DMS79 (cell line): Measurements from ENCODE around the gene SMNDC1.
A peak's percentile ranks its signal among the peaks of the same experiment; 100 is the strongest.

Experiments used
- DNase-seq: peaks from one replicate; lab custom pipeline; 2025; lab: John Stamatoyannopoulos, UW

Gene SMNDC1

GRCh38 chr10:110327262-110327914, 22.7 kb upstream of the SMNDC1 start:
- no peak for DNase-seq

- DNase-seq: no peak
Observed at GRCh38 chr10:110326351-110327032, 21.8 kb upstream of the SMNDC1 start.

- no peak for DNase-seq
Observed at GRCh38 chr10:110324805-110325280, 20.1 kb upstream of the SMNDC1 start.

- no peak for DNase-seq
Observed at GRCh38 chr10:110324201-110324804, 19.6 kb upstream of the SMNDC1 start.

GRCh38 chr10:110323503-110323902, 18.8 kb upstream of the SMNDC1 start:
- DNase-seq: no peak

GRCh38 chr10:110321869-110322620, 17.3 kb upstream of the SMNDC1 start:
- DNase-seq: no peak

GRCh38 chr10:110317866-110318850, 13.4 kb upstream of the SMNDC1 start:
- DNase-seq: no peak

GRCh38 chr10:110313674-110314073, 9.0 kb upstream of the SMNDC1 start:
- DNase-seq: no peak

GRCh38 chr10:110312206-110312605, 7.5 kb upstream of the SMNDC1 start:
- no peak for DNase-seq

- DNase-seq: no peak
Observed at GRCh38 chr10:110311357-110311949, 6.7 kb upstream of the SMNDC1 start.

GRCh38 chr10:110310741-110311140, 6.0 kb upstream of the SMNDC1 start:
- no peak for DNase-seq

- no peak for DNase-seq
Observed at GRCh38 chr10:110307805-110308204, 3.1 kb upstream of the SMNDC1 start.

GRCh38 chr10:110306452-110306768, 1.7 kb upstream of the SMNDC1 start:
- no peak for DNase-seq

GRCh38 chr10:110305767-110306451, 1.2 kb upstream of the SMNDC1 start:
- peak; percentile 1 for DNase-seq

- no peak for DNase-seq
Observed at GRCh38 chr10:110304394-110304779, 333 bp downstream of the SMNDC1 start.

- DNase-seq: no peak
Observed at GRCh38 chr10:110303681-110304080, 1.0 kb downstream of the SMNDC1 start.

- DNase-seq: no peak
Observed at GRCh38 chr10:110300486-110300986, 4.2 kb downstream of the SMNDC1 start.

GRCh38 chr10:110296966-110297365, 7.8 kb downstream of the SMNDC1 start:
- no peak for DNase-seq

GRCh38 chr10:110286841-110287240, 17.9 kb downstream of the SMNDC1 start:
- no peak for DNase-seq

GRCh38 chr10:110285501-110285900, 19.2 kb downstream of the SMNDC1 start:
- no peak for DNase-seq
